NK-92 (cell line): ENCODE results near the gene GNAS-AS1.

ENCODE experiments used
- DNase-seq: peaks from one replicate; lab custom pipeline; 2025; ENCODE audit not compliant: unreplicated experiment; lab: John Stamatoyannopoulos, UW

GNAS-AS1 gene

DNA sequence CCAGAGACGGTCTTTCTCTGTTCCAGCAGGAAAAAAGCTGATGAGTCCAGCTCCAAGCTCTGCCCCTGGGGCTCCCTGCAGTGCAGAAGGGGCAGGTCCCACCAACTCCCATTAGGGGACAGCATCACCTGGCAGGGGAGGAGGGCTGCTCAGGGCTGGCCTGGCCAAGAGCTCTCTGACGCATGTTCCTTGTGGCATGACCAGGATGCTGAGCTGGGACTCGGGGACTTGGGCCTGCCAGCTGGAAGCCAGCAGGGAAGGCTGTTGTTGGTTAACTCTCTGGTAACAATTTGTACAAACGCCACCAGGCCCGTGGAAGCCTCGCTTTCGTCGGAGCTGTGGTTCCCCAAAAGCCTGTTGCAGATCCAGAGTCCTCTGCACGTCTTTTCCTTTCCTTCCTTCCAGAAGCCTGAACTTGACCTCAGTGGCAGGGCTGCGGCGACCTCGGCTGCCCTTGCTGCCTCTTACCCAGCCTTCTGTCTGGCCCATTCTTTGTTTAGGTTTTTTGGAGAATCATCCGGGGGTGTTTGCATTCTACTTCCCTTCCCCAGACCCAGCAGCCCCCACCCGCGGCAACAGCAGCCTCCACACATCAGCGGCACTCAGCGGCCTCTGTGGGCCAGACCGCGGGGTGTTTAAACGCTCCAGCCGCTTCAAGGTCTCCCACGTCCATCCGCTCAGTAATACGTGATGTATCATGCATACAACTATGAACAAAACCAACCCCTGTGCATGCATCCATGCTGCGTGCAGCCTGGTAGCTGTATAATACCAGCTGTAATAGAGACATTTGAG is 63.3 kb downstream of the GNAS-AS1 start:
- no peak for DNase-seq

DNA sequence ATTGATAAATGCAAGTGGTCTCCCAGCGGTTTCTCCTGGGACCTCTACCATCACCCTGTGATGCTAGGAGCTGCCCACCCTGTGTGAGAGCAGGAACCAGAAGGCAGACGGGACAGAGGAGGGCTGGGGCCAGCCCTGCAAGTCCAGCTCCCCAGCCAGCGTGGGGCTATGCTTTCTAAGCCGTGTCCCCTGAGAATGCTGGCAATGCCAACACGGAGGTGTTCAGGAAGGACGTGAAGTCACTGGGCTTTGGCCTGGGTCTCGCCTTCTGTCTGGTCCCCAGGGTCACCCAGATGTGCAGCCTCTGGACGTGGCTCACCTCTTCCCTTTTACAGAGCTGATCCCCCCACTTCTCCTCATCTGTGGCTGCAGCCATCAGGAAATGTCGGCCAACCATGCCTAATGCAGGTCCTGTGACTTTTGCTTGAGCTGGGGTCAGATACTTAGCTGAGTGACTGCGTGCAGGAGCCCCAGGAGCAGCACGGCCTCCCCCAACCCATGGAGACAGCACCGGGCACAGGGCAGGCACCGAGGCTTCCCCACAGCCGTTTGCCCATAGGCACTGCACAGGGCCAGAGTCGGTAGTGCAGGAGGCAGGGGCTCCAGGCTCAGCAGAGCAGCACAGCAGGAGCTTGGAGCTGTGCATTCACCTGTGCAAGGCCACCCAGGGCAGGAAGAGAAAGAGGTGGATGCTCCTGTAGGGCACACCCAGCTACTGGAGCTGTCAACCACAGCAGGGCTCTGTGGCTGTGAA is 66.2 kb downstream of the GNAS-AS1 start:
- DNase-seq, result no peak

DNA sequence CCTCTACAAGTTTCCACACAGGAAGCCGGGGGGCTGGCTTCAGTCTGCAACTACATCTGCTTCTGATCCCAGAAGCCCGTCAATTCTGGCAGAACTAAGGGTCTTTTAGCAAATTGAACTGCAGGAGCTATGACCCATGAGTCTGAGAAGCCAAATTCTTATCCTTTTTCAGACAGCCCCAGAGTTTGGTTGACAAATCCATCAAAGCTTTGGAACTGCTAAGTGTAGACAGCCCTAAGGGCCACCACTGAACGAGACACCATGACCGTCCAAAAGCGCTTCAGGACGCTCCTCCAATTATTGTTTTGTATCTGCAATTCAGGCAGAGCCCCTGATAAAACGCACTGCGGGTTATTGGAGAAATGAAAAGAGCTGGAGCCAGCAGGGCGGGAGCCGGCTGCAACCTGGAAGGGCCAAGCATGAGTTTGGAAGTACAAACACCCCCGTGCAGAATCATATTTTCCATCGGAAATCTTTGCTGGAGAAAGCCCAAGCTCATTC is 67.1 kb downstream of the GNAS-AS1 start:
- DNase-seq, result no peak

DNA sequence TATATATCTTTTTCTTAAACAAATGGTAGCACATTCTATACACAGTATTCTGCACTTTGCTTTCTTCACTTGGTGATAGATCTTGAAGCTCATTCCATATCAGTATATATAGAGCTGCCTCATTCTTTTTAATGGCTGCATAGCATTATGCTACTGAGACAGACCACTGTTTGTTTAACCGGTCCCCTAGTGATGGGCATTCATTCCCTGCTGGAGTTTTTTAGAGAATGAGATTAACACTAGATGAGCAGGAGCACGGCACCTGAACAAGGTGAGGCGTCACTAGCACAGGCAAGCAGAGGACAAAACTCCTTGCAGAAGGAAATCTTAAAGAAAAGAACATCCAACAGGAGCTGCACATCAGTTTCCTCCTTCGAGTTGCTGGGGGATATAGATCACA is 69.6 kb downstream of the GNAS-AS1 start:
- no peak for DNase-seq

DNA sequence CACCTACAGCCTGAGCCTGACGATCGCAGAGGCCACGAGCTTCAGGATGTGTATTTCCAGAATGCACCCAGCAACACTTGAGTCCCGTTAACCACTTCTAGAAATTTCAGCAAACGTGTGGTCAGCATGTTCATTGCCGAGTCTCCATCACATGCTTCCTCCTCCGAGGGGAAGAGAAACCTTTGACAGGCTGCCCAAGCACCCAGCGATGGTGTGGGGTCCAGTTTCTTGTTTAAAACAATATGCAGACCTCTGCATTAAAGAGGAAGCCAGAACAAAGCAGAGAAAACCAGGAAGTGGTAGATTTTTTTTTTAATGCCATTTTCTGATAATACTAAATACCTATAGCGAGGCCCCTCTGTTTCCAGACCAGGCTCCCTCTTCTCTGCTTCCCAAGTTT is 71.9 kb downstream of the GNAS-AS1 start:
- DNase-seq, result no peak

DNA sequence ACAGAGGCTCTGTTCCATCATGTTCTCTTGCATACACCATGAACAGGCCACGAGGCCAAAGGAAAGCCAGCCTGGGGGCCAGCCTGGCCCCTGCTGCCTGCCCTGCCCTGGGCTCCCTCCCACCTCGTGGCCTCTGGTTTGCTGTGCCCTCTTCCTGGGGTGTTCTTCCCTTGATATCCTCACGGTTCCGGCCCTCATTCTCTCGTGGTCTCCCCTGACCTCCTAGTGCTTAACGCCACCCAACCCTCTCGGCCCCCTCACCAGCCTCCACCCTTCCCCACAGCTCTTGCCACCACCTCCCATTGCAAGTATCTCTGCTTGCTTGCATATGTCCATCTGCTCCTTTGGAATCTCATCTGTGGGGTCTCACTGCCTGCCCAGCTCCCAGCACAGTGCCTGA is 73.0 kb downstream of the GNAS-AS1 start:
- no peak for DNase-seq

DNA sequence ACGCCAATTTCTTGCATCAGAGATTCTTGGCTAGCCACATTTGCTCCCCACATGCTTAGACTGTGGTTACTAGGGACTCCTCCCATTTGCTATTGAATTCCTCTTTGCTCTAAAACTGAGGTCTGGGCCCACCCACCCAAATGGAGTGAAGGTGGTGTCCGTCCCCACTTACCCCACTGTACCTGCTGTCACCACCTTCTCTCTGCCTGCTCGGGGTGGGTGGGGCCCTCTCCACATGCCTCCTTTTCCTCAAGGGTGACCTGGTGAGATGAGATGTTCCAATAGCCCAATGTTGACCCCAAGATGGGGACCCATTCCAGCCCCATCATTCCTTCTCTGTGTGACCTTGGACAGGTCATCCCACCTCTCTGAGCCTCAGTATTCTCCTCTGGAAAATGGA is 74.6 kb downstream of the GNAS-AS1 start:
- no peak for DNase-seq

DNA sequence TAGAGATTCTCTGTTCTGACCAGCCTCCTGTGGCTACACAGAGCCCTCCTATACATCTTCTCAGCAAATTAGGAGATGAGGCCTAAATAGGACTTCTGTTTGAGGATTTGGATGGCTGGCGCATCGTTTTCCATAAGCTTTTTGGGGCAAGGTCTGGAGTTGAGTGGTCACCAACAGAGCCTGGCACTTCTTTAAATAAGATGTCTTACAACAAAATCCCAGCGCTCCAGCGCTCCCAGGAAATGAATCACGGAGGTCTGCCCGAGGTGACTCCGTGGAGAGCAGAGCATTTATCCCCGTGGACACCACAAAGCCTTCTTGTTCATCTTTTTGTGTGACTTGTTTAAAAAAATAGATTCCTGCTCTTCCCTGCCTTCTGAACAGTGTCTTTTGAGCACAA is 75.3 kb downstream of the GNAS-AS1 start:
- no peak for DNase-seq

DNA sequence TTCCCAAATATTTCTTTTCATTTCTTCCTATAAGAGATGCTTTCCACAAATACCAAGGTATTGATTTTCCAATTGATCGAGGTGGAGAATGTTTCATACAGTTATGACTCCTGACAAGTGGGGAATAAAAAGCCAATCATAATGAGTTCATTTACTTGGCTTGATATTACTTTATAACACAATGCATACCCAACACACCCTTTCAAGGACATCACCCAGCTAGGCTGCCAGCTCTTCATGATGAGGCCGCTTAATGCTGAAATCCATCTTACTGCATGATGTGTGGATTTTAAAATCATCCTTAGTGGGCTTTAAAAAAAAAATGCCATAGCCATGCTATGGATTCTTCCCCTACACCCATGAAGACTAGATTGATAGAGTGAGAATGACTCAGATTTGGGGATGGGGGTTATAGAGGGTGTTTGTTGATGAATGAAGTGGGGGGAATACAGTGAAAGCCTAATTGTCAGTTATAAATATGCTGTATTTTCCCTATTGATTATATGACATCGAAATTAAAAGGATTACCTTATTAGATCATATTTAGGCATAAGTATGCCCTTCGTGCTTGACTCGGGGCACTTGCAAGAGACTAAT is 75.9 kb downstream of the GNAS-AS1 start:
- no peak for DNase-seq

GRCh38 chr20:58774214-58774613 is 76.5 kb downstream of the GNAS-AS1 start:
- DNase-seq, result no peak

- DNase-seq, result no peak
Observed at GRCh38 chr20:58772786-58773185, 77.9 kb downstream of the GNAS-AS1 start.
